H1 (cell line): ENCODE data around the gene ALDOA. TPM values are rescaled to one million over a fixed set of nuclear protein-coding genes. Genes with fewer than 3 reads are reported as not detected.

Experiments
- CTCF ChIA-PET: fragments of 300-600 bp; sonication (Branson Sonifier 250); formaldehyde crosslinking; loops from one replicate; lab custom pipeline; 2021; ENCODE audit not compliant: partially characterized antibody; lab: Charles Lee
- POLR2A ChIA-PET: fragments of 300-600 bp; sonication (Branson Sonifier 250); formaldehyde crosslinking; loops from one replicate; lab custom pipeline; 2021; ENCODE audit warnings: inconsistent platforms; ENCODE audit not compliant: partially characterized antibody; lab: Charles Lee
- DNase-seq, 2 experiments: peaks; one replicate each; pipeline versions ENCODE4 v3.0.0 to v3.0.0-alpha.2; 2010 to 2022; ENCODE audit warnings: low spot score in 2 of 2, low read depth in 1 of 2, mixed read lengths in 1 of 2
- FAIRE-seq: peaks from 2 replicates; lab custom pipeline; 2011; peaks lifted over from hg19 to GRCh38; lab: Jason Lieb, UNC
- H2AFZ ChIP-seq: 2 replicates; pipeline ENCODE4 v1.8.1; 2012; ENCODE audit warnings: low read length, inconsistent platforms
- H2AK5ac ChIP-seq: 2 replicates; pipeline ENCODE4 v1.6.1; 2013; ENCODE audit warnings: low read depth, low read length
- H2BK120ac ChIP-seq: replicated peaks from 2 replicates; pipeline ENCODE3; 2013; ENCODE audit warnings: low read depth, low read length, inconsistent platforms
- H2BK12ac ChIP-seq: 2 replicates; pipeline ENCODE4 v1.6.1; 2013; ENCODE audit warnings: low read depth, low read length
- H2BK15ac ChIP-seq: 2 replicates; pipeline ENCODE4 v1.6.1; 2013; ENCODE audit warnings: low read length
- H2BK20ac ChIP-seq: 2 replicates; pipeline ENCODE4 v1.6.1; 2013; ENCODE audit warnings: low read length
- H2BK5ac ChIP-seq: 2 replicates; pipeline ENCODE4 v1.6.1; 2013; ENCODE audit warnings: low read depth, low read length
- H3K14ac ChIP-seq: 2 replicates; pipeline ENCODE4 v1.6.1; 2013; ENCODE audit warnings: inconsistent platforms; ENCODE audit not compliant: insufficient read length
- H3K18ac ChIP-seq: 2 replicates; pipeline ENCODE4 v1.6.1; 2013; ENCODE audit warnings: low read length; ENCODE audit errors: extremely low read depth
- H3K23ac ChIP-seq: 2 replicates; pipeline ENCODE4 v1.6.1; 2013; ENCODE audit warnings: inconsistent platforms; ENCODE audit not compliant: insufficient read length
- H3K23me2 ChIP-seq: 2 replicates; pipeline ENCODE4 v1.6.1; 2013; ENCODE audit warnings: low read depth, low read length
- H3K27ac ChIP-seq: 2 replicates; pipeline ENCODE4 v1.6.1; 2011; ENCODE audit warnings: low read depth, low read length, inconsistent platforms
- H3K27me3 ChIP-seq, 4 experiments: replicated peaks in 1 of 4; 1 replicate in 1 of 4; 2 replicates in 3 of 4; pipeline versions ENCODE4 v1.6.1 to v1.8.1; 2011 to 2013; ENCODE audit warnings: low read length in 3 of 4, mild to moderate bottlenecking in 3 of 4, inconsistent platforms in 2 of 4, mixed read lengths in 2 of 4, moderate library complexity in 1 of 4; ENCODE audit not compliant: control insufficient read depth in 3 of 4, insufficient read depth in 3 of 4; ENCODE audit errors: extremely low read depth in 1 of 4
- H3K36me3 ChIP-seq, 4 experiments: 2 replicates each; pipeline versions ENCODE4 v1.6.1 to v1.8.1; 2011 to 2013; ENCODE audit warnings: mild to moderate bottlenecking in 4 of 4, low read length in 3 of 4, moderate library complexity in 2 of 4, control low read depth in 1 of 4, inconsistent platforms in 1 of 4; ENCODE audit not compliant: insufficient read depth in 4 of 4, control insufficient read depth in 2 of 4
- H3K4ac ChIP-seq: replicated peaks from 2 replicates; pipeline ENCODE3; 2013; ENCODE audit warnings: low read length, low read depth, mixed read lengths, inconsistent platforms; ENCODE audit not compliant: insufficient read length
- H3K4me1 ChIP-seq, 4 experiments: replicated peaks in 1 of 4; 1 replicate in 1 of 4; 2 replicates in 3 of 4; pipeline versions ENCODE4 v1.6.1 to v1.8.1; 2011 to 2013; ENCODE audit warnings: low read length in 3 of 4, inconsistent platforms in 2 of 4, mixed read lengths in 1 of 4; ENCODE audit not compliant: insufficient read depth in 4 of 4, control insufficient read depth in 3 of 4
- H3K4me2 ChIP-seq, 2 experiments: 2 replicates each; pipeline versions ENCODE4 v1.6.1 to v1.8.1; 2011 to 2013; ENCODE audit warnings: low read depth in 2 of 2, low read length in 2 of 2, control low read depth in 1 of 2, inconsistent platforms in 1 of 2, mild to moderate bottlenecking in 1 of 2; ENCODE audit not compliant: insufficient read depth in 1 of 2
- H3K4me3 ChIP-seq, 4 experiments: fragments of 200-600, 300-600 bp in 1 of 4; sonication (generic), shearing (Covaris generic), sonication (Bioruptor Twin) in 1 of 4; 2 replicates each; pipeline versions ENCODE4 v1.5.1 to v1.8.1; 2011 to 2016; ENCODE audit warnings: low read length in 4 of 4, low read depth in 3 of 4, control low read depth in 2 of 4, inconsistent platforms in 2 of 4, mild to moderate bottlenecking in 2 of 4, mixed read lengths in 1 of 4, moderate library complexity in 1 of 4; ENCODE audit not compliant: insufficient read depth in 2 of 4; ENCODE audit errors: extremely low read depth in 1 of 4
- H3K56ac ChIP-seq: replicated peaks from 2 replicates; pipeline ENCODE3; 2013; ENCODE audit warnings: low read depth, mild to moderate bottlenecking, mixed read lengths, low read length, inconsistent platforms; ENCODE audit not compliant: insufficient read length
- H3K79me1 ChIP-seq: 2 replicates; pipeline ENCODE4 v1.6.1; 2013; ENCODE audit warnings: low read depth, low read length, control low read depth
- H3K79me2 ChIP-seq, 2 experiments: 2 replicates each; pipeline versions ENCODE4 v1.6.1 to v1.8.1; 2012 to 2013; ENCODE audit warnings: low read length in 2 of 2, mild to moderate bottlenecking in 2 of 2, inconsistent platforms in 1 of 2; ENCODE audit not compliant: insufficient read depth in 2 of 2, control insufficient read depth in 1 of 2
- H3K9ac ChIP-seq, 4 experiments: replicated peaks in 1 of 4; 1 replicate in 1 of 4; 2 replicates in 3 of 4; pipeline versions ENCODE4 v1.6.1 to v1.8.1; 2011 to 2013; ENCODE audit warnings: low read depth in 3 of 4, low read length in 3 of 4, control low read depth in 2 of 4, mild to moderate bottlenecking in 2 of 4, moderate library complexity in 2 of 4, inconsistent platforms in 1 of 4; ENCODE audit errors: extremely low read depth in 1 of 4
- H3K9me3 ChIP-seq, 2 experiments: 2 replicates each; pipeline versions ENCODE4 v1.6.1 to v1.8.1; 2012 to 2013; ENCODE audit warnings: mild to moderate bottlenecking in 2 of 2, moderate library complexity in 2 of 2, control low read depth in 1 of 2, inconsistent platforms in 1 of 2, low read depth in 1 of 2, low read length in 1 of 2, mixed read lengths in 1 of 2; ENCODE audit not compliant: insufficient read depth in 2 of 2
- H4K20me1 ChIP-seq, 2 experiments: replicated peaks in 1 of 2; 2 replicates each; pipeline versions ENCODE3 to v1.8.1; 2011 to 2013; ENCODE audit warnings: inconsistent platforms in 2 of 2, low read length in 2 of 2, mild to moderate bottlenecking in 1 of 2; ENCODE audit not compliant: insufficient read depth in 2 of 2, control insufficient read depth in 1 of 2
- H4K5ac ChIP-seq: 2 replicates; pipeline ENCODE4 v1.6.1; 2013; ENCODE audit warnings: low read length, low read depth, mixed read lengths, inconsistent platforms; ENCODE audit not compliant: insufficient read length
- H4K8ac ChIP-seq: 2 replicates; pipeline ENCODE4 v1.8.0; 2013; ENCODE audit warnings: mild to moderate bottlenecking, moderate library complexity, low read length, inconsistent platforms; ENCODE audit not compliant: insufficient read depth; ENCODE audit errors: extremely low read depth
- H4K91ac ChIP-seq: replicated peaks from 2 replicates; pipeline ENCODE3; 2013; ENCODE audit warnings: low read length, mixed read lengths, inconsistent platforms; ENCODE audit not compliant: insufficient read length
- CBX5 ChIP-seq: fragments of 300-800, 300-1000 bp; sonication (generic); IDR thresholded peaks from 2 replicates; pipeline ENCODE4 v1.7.1; 2016; ENCODE audit warnings: antibody characterized with exemption, low read length, low read depth
- CREB1 ChIP-seq: IDR thresholded peaks from 2 replicates; pipeline ENCODE4 v1.6.1; 2012; ENCODE audit warnings: inconsistent platforms
- EGR1 ChIP-seq: IDR thresholded peaks from 2 replicates; pipeline ENCODE4 v1.6.1; 2011; ENCODE audit warnings: low read depth, low read length, borderline replicate concordance
- FOSL1 ChIP-seq: IDR thresholded peaks from 2 replicates; pipeline ENCODE4 v1.6.1; 2011; ENCODE audit warnings: mild to moderate bottlenecking, low read depth, low read length, moderate library complexity; ENCODE audit not compliant: insufficient read depth
- JUND ChIP-seq: IDR thresholded peaks from 2 replicates; pipeline ENCODE4 v1.6.1; 2011; ENCODE audit warnings: mild to moderate bottlenecking, improper control_type of control experiment, low read length
- POU5F1 ChIP-seq: IDR thresholded peaks from 2 replicates; pipeline ENCODE4 v1.6.1; 2011; ENCODE audit warnings: low read depth, mild to moderate bottlenecking, low read length, moderate library complexity
- SIX5 ChIP-seq: IDR thresholded peaks from 2 replicates; pipeline ENCODE4 v1.6.1; 2011; ENCODE audit warnings: mild to moderate bottlenecking, low read depth, low read length
- USF2 ChIP-seq: IDR thresholded peaks from 2 replicates; pipeline ENCODE4 v1.6.1; 2011; ENCODE audit warnings: low read length, improper control_type of control experiment
- WGBS, 2 experiments: shearing (Covaris generic) in 1 of 2; methylation state at CpG; one replicate each; pipeline versions ENCODE4 v1.1.6 to v1.1.7; 2013 to 2015; ENCODE audit warnings: low lambda C conversion rate in 2 of 2, mixed read lengths in 2 of 2, inconsistent platforms in 1 of 2, low coverage in 1 of 2, missing lambda C conversion rate in 1 of 2; ENCODE audit not compliant: insufficient replicate concordance in 2 of 2, insufficient coverage in 1 of 2, insufficient read length in 1 of 2; ENCODE audit errors: extremely low coverage in 1 of 2, missing lambda C conversion rate in 1 of 2; 5-methylcytosine and 5-hydroxymethylcytosine counted together
- polyA plus RNA-seq, 7 experiments: library from polyadenylated mRNA; depleted of rRNA in 3 of 7; stranded (reverse) in 5 of 7; unstranded in 2 of 7; fragments of >200 nt in 5 of 7; fragments of 200-250 nt in 2 of 7; gene quantifications; 1 replicate in 5 of 7; 2 replicates in 1 of 7; 4 replicates in 1 of 7; pipeline versions ENCODE4 v1.2.1 to v1.2.3, GENCODE V29; 2011 to 2013; ENCODE audit warnings: missing spikeins in 2 of 7, mixed read lengths in 2 of 7
- total RNA-seq: library from RNA; stranded (reverse); fragmentation: NEBNext Ultra II Directional; extraction: Animal tissue kit (Norgen Biotek cat#: 25700); gene quantifications from 2 replicates; pipeline ENCODE4 v1.2.1, GENCODE V29; 2021

Gene ALDOA
- total and polyA plus RNA-seq, 2 of the 8 experiments (the other 6 are each of a cell fraction or from before 2014, with no cell fraction given) = 1,072 to 1,083 TPM

- Histone ChIP-seq H3K4me1 (peaks cover 0 to 12% (median 6%) of the 10 kb centered on the region in 4 experiments; a peak in 5 of 7 replicates), H2BK120ac (no peak overlapping the region), H3K14ac (no peak overlapping the region), H3K79me2 (no peaks in the 10 kb centered on the region), H2BK5ac (no peak overlapping the region), H3K4ac (no peak overlapping the region), H2BK20ac (no peak overlapping the region), H3K23ac (no peak overlapping the region), H4K20me1 (peaks cover 2 to 6% of the 10 kb centered on the region in 2 experiments), H2BK12ac (no peak overlapping the region), H3K4me2 (no peak overlapping the region), H4K8ac (no peak overlapping the region), H2AFZ (no peak overlapping the region), H3K9me3 (no peaks in the 10 kb centered on the region), H3K36me3 (peaks cover 0 to 1% (median 0%) of the 10 kb centered on the region in 4 experiments; a peak in 1 of 8 replicates), H2BK15ac (no peak overlapping the region), H3K79me1 (no peaks in the 10 kb centered on the region), H4K91ac (no peak overlapping the region), H3K23me2 (no peaks in the 10 kb centered on the region), H3K9ac (no peak overlapping the region), H3K27me3 (no peaks in the 10 kb centered on the region), H4K5ac (no peak overlapping the region), H3K18ac (no peak overlapping the region), H3K4me3 (no peak overlapping the region), H2AK5ac (no peak overlapping the region), H3K56ac (no peak overlapping the region), H3K27ac (no peak overlapping the region)
- DNase-seq (no peak), FAIRE-seq (no peak)
- 91% methylated on average over 8 of the region's 11 CpGs; no CpG with 5 or more reads in 1 of the 2 experiments for WGBS, 2 experiments
- ChIA-PET POLR2A (interaction anchor here (0.7 to 16.3 kb wide), 4 partner anchors 15 to 65 kb away, joined by 4 to 169 read pairs (median 4); partner anchors contain the start of genes TBX6 and YPEL3), CTCF (interaction anchor here (0.6 to 6.7 kb wide), 5 partner anchors 11 to 82 kb away, joined by 3 to 90 read pairs (median 9); partner anchors contain the start of gene TBX6)
- TF ChIP-seq POU5F1 = no peak
- TF ChIP-seq CREB1 = no peak
- TF ChIP-seq CBX5 = no peak
- TF ChIP-seq USF2 = no peak
- TF ChIP-seq FOSL1 = no peak
- no peak for TF ChIP-seq EGR1
- no peak for TF ChIP-seq JUND
- no peak for TF ChIP-seq SIX5
These were observed 48.9 kb downstream of the ALDOA start for GRCh38 chr16:30114411-30114810.
